K562 (cell line): Measurements from ENCODE around the gene STRA6.

Experiments used
- HDAC2 ChIP-seq: fragments of 450-650 bp; IDR thresholded peaks from 2 replicates; pipeline ENCODE4 v1.6.1; 2016; ENCODE audit warnings: mild to moderate bottlenecking
- L3MBTL2 ChIP-seq: fragments of 450-650 bp; IDR thresholded peaks from 2 replicates; pipeline ENCODE4 v1.6.1; 2016; ENCODE audit warnings: mild to moderate bottlenecking, moderate library complexity
- POLR2A ChIP-seq: fragments of 450-650 bp; conservative IDR thresholded peaks from 2 replicates; pipeline ENCODE4 v1.6.1; 2016
- TGIF2 ChIP-seq: sonication (generic); formaldehyde crosslinking; IDR thresholded peaks from 2 replicates; pipeline ENCODE4 v1.8.1; 2022; ENCODE audit warnings: mild to moderate bottlenecking, missing genetic modification reagents, moderate library complexity
- ZNF512 ChIP-seq: IDR thresholded peaks from 2 replicates; pipeline ENCODE4 v1.6.1; 2016; ENCODE audit warnings: missing genetic modification characterization, missing compliant biosample characterization
- ZNF695 ChIP-seq: fragments of 450-650 bp; formaldehyde crosslinking; IDR thresholded peaks from 2 replicates; pipeline ENCODE4 v1.4.0; 2020; ENCODE audit warnings: mild to moderate bottlenecking, moderate library complexity
- TF ChIP-seq, protein P1 (sequence below): fragments of 450-650 bp; IDR thresholded peaks from 2 replicates; pipeline ENCODE4 v1.6.1; 2014; ENCODE audit warnings: low read depth, mild to moderate bottlenecking, moderate library complexity, borderline replicate concordance

DNA sequence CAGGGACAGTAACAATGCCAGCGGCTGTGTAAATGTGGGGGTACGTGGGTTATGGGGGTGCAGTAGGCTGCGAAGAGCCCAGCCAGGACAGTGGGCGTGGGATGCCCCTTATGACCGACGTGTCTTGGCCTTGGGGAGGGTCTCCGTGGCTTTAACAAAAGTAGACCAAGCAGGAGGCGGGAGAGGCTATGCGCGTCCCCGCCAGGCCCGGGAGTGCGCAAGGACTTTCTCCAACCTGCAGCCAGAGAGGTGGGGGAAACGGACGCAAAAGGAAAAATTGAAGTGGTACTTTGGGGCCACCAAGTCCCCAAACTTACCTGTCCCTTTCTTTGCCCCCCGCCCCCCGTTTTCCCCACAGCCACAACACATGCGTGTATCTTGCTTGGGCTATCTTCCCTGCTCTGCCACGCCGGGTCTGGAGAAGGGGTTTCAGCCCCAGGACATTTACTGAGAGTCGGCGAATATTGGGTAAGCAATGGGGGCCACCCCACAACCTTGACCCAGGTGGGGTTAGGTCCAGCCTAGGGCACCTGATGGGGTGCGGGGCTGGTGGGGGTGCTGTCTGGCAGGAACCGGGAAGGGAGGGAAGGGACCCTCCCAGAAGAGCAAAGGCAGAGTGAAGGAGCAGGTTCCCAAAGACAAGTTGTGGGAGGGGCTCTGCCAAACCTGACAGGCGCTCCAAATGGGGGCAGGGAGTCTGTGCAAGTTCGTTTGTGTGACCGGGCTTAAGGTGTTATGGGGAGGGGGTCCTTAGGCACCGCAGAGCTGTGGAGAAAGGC, 71.5 kb downstream of the STRA6 start:
- TF ChIP-seq, protein P1, sequence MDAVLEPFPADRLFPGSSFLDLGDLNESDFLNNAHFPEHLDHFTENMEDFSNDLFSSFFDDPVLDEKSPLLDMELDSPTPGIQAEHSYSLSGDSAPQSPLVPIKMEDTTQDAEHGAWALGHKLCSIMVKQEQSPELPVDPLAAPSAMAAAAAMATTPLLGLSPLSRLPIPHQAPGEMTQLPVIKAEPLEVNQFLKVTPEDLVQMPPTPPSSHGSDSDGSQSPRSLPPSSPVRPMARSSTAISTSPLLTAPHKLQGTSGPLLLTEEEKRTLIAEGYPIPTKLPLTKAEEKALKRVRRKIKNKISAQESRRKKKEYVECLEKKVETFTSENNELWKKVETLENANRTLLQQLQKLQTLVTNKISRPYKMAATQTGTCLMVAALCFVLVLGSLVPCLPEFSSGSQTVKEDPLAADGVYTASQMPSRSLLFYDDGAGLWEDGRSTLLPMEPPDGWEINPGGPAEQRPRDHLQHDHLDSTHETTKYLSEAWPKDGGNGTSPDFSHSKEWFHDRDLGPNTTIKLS, result no peak
- TF ChIP-seq TGIF2 (CRISPR knock-in tag) (no peak), HDAC2 (no peak), ZNF512 (tag) (no peak), POLR2A (no peak), L3MBTL2 (no peak), ZNF695 (no peak)
